ENCODE results near the gene BOD1L1. TPM values are rescaled to one million over a fixed set of nuclear protein-coding genes. Genes with fewer than 3 reads are reported as not detected.

Gene BOD1L1
- total and polyA plus RNA-seq, 2 donors (not counting 1 experiment from before 2014, with no cell fraction given) = 20.2 to 109 TPM

- TF ChIP-seq EZH2 (IDR thresholded peaks at IDR 0.05; ENCODE audit: borderline replicate concordance, insufficient read depth, low read depth, low read length, poor library complexity, severe bottlenecking) (no peak), CTCF (IDR thresholded peaks at IDR 0.05) (no peak)
- H3K4me1 Mint-ChIP-seq = peaks cover 8% of the 10 kb centered on the region
- no peak overlapping the region for H3K4me2 ChIP-seq (replicated peaks; ENCODE audit: low read depth, low read length, poor library complexity, severe bottlenecking)
- H3K9me3 Mint-ChIP-seq (ENCODE audit: insufficient read depth) = peaks cover 7% of the 10 kb centered on the region
- no peak overlapping the region for H3K4me3 ChIP-seq (ENCODE audit: control extremely low read depth in 1 of 5, extremely low read depth in 1 of 5, insufficient read depth in 1 of 5, low read depth in 2 of 5, low read length in 4 of 5)
- H3K36me3 ChIP-seq (replicated peaks in 1 of 2; ENCODE audit: control extremely low read depth in 1 of 2, control insufficient read depth in 1 of 2, extremely low read depth in 1 of 2, insufficient read depth in 2 of 2, low read length in 1 of 2) = no peaks in the 10 kb centered on the region
- peaks cover 0 to 98% (median 91%) of the 10 kb centered on the region in 4 experiments for H3K27me3 ChIP-seq (replicated peaks in 1 of 4; ENCODE audit: control extremely low read depth in 1 of 4, control insufficient read depth in 3 of 4, insufficient read depth in 4 of 4, low read length in 3 of 4)
- no peaks in the 10 kb centered on the region for H3K79me2 ChIP-seq (ENCODE audit: control insufficient read depth, insufficient read depth, low read length)
- ChIA-PET POLR2A (no interaction called here), CTCF (interaction anchor here (0.7 kb wide), 1 partner anchor 683 kb away, joined by 3 read pairs; no protein-coding TSS in a partner anchor)
- H3K27ac Mint-ChIP-seq = peak overlapping the region; percentile 53
- H3K9ac ChIP-seq (ENCODE audit: low read length) = no peak overlapping the region
- no peaks in the 10 kb centered on the region for H4K20me1 ChIP-seq (ENCODE audit: control insufficient read depth, insufficient read depth, low read length, poor library complexity, severe bottlenecking)
- peaks cover 1 to 86% (median 41%) of the 10 kb centered on the region in 3 donors for H3K9me3 ChIP-seq (ENCODE audit: control extremely low read depth in 1 of 3, control insufficient read depth in 2 of 3, insufficient read depth in 1 of 3, low read length in 2 of 3)
- no peak overlapping the region for H3K27ac ChIP-seq (ENCODE audit: low read length in 2 of 2)
- intact Hi-C loops (cut with micrococcal nuclease) = loop anchor here (1.0 kb wide), 1 partner anchor 8 kb away; no protein-coding TSS in a partner anchor
- peak overlapping the region; percentile 9 for H3K4me3 Mint-ChIP-seq
- WGBS (ENCODE audit: insufficient coverage) = 0% methylated on average over 2 of the region's 6 CpGs
- peaks cover 72% of the 10 kb centered on the region for H3K27me3 Mint-ChIP-seq
- ATAC-seq (ENCODE audit: low read depth) (no peak), DNase-seq (no peak)
- peaks cover 25 to 48% of the 10 kb centered on the region in 2 donors for H3K4me1 ChIP-seq (ENCODE audit: control insufficient read depth in 2 of 2, insufficient read depth in 2 of 2, low read length in 2 of 2)
- H2AFZ ChIP-seq (ENCODE audit: insufficient read depth, low read depth, low read length, poor library complexity, severe bottlenecking) = no peak overlapping the region
These were observed 90.9 kb downstream of the BOD1L1 start for GRCh38 chr4:13536607-13537006.

GRCh38 chr4:13535708-13536361 is 91.7 kb downstream of the BOD1L1 start:
- H2AFZ ChIP-seq (ENCODE audit: insufficient read depth, low read depth, low read length, poor library complexity, severe bottlenecking) = no peak overlapping the region
- no peak overlapping the region for H3K27ac ChIP-seq (ENCODE audit: low read length in 2 of 2)
- H3K36me3 ChIP-seq (replicated peaks in 1 of 2; ENCODE audit: control extremely low read depth in 1 of 2, control insufficient read depth in 1 of 2, extremely low read depth in 1 of 2, insufficient read depth in 2 of 2, low read length in 1 of 2) = no peaks in the 10 kb centered on the region
- intact Hi-C loops (cut with micrococcal nuclease) = loop anchor here (1.0 kb wide), 1 partner anchor 8 kb away; no protein-coding TSS in a partner anchor
- Mint-ChIP-seq H3K27me3 (peaks cover 72% of the 10 kb centered on the region), H3K4me3 (no peak overlapping the region), H3K9me3 (ENCODE audit: insufficient read depth) (peaks cover 7% of the 10 kb centered on the region), H3K27ac (peak overlapping the region; percentile 26), H3K4me1 (peaks cover 9% of the 10 kb centered on the region)
- peaks cover 24 to 48% of the 10 kb centered on the region in 2 donors for H3K4me1 ChIP-seq (ENCODE audit: control insufficient read depth in 2 of 2, insufficient read depth in 2 of 2, low read length in 2 of 2)
- H3K4me2 ChIP-seq (replicated peaks; ENCODE audit: low read depth, low read length, poor library complexity, severe bottlenecking) = no peak overlapping the region
- no peak overlapping the region for H3K9ac ChIP-seq (ENCODE audit: low read length)
- 6% methylated on average over 38 of the region's 39 CpGs for WGBS (ENCODE audit: insufficient coverage)
- H3K9me3 ChIP-seq (ENCODE audit: control extremely low read depth in 1 of 3, control insufficient read depth in 2 of 3, insufficient read depth in 1 of 3, low read length in 2 of 3) = peaks cover 1 to 85% (median 38%) of the 10 kb centered on the region in 3 donors
- H3K27me3 ChIP-seq (replicated peaks in 1 of 4; ENCODE audit: control extremely low read depth in 1 of 4, control insufficient read depth in 3 of 4, insufficient read depth in 4 of 4, low read length in 3 of 4) = peaks cover 0 to 98% (median 91%) of the 10 kb centered on the region in 4 experiments
- no peak overlapping the region for H3K4me3 ChIP-seq (ENCODE audit: control extremely low read depth in 1 of 5, extremely low read depth in 1 of 5, insufficient read depth in 1 of 5, low read depth in 2 of 5, low read length in 4 of 5)
- CTCF ChIA-PET = no interaction called here
- ATAC-seq (ENCODE audit: low read depth) = no peak
- H3K79me2 ChIP-seq (ENCODE audit: control insufficient read depth, insufficient read depth, low read length) = no peaks in the 10 kb centered on the region
- DNase-seq = peak; percentile 43
- POLR2A ChIA-PET = no interaction called here
- H4K20me1 ChIP-seq (ENCODE audit: control insufficient read depth, insufficient read depth, low read length, poor library complexity, severe bottlenecking) = no peaks in the 10 kb centered on the region
- TF ChIP-seq EZH2 (IDR thresholded peaks at IDR 0.05; ENCODE audit: borderline replicate concordance, insufficient read depth, low read depth, low read length, poor library complexity, severe bottlenecking) (no peak), CTCF (IDR thresholded peaks at IDR 0.05) (no peak)

Data from B cell (primary cell).